PC-3 (cell line): ENCODE measurements around the gene CAST.

ENCODE experiments used
- EZH2 ChIP-seq: fragments of 300-600 bp; sonication (generic); IDR thresholded peaks from one replicate; pipeline ENCODE4 v1.6.1; 2017; ENCODE audit warnings: antibody characterized with exemption, mild to moderate bottlenecking, low read length; ENCODE audit not compliant: unreplicated experiment
- EZH2phosphoT487 ChIP-seq: fragments of 300-600 bp; sonication (generic); IDR thresholded peaks from 2 replicates; pipeline ENCODE4 v1.6.1; 2018; ENCODE audit warnings: mild to moderate bottlenecking, antibody characterized with exemption, low read length, borderline replicate concordance
- TF ChIP-seq, protein P1 (sequence below): fragments of 300-600 bp; sonication (generic); conservative IDR thresholded peaks from 2 replicates; pipeline ENCODE4 v1.5.1; 2017; ENCODE audit warnings: antibody characterized with exemption, low read depth, mild to moderate bottlenecking, low read length

DNA sequence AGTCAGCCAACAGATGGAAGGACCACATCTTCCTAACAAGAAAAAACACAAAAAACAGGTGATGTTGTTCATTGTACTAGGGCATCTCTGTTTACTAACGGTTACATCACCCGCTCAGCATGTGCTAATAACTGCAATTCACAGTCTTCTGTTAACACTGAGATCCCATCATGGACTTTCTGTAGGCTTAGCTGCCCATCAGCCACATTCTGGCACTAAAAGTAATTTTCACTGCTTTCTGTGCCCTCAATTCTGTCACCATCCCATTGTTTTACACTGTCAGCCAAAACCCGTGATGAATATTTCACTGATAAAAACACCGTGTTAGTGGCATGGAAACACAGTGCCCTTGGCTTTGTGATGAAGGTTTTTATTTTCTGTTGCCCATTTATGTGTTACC lies 64.6 kb downstream of the CAST start:
- TF ChIP-seq, protein P1, sequence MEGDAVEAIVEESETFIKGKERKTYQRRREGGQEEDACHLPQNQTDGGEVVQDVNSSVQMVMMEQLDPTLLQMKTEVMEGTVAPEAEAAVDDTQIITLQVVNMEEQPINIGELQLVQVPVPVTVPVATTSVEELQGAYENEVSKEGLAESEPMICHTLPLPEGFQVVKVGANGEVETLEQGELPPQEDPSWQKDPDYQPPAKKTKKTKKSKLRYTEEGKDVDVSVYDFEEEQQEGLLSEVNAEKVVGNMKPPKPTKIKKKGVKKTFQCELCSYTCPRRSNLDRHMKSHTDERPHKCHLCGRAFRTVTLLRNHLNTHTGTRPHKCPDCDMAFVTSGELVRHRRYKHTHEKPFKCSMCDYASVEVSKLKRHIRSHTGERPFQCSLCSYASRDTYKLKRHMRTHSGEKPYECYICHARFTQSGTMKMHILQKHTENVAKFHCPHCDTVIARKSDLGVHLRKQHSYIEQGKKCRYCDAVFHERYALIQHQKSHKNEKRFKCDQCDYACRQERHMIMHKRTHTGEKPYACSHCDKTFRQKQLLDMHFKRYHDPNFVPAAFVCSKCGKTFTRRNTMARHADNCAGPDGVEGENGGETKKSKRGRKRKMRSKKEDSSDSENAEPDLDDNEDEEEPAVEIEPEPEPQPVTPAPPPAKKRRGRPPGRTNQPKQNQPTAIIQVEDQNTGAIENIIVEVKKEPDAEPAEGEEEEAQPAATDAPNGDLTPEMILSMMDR = no peak
- no peak for TF ChIP-seq EZH2phosphoT487
- no peak for TF ChIP-seq EZH2
